Endothelial cell of umbilical vein (primary cell): ENCODE measurements around the gene RTN4R. TPM values are rescaled to one million over a fixed set of nuclear protein-coding genes. Genes with fewer than 3 reads are reported as not detected.
"Not testable (repeated sequence)": the region's sequence is repeated elsewhere in the genome, so short reads cannot be mapped to it uniquely, and the experiment has no call there.

ENCODE experiments used
- BruUV-seq: library from RNA; stranded (reverse); fragments of 400-500 nt; replicated peaks from 2 replicates; lab custom pipeline; 2021; lab: Mats Ljungman, UMichigan
- CTCF ChIA-PET: fragments of 300-600, 350-600 bp; sonication (Branson Sonifier 250); formaldehyde crosslinking; loops from one replicate; lab custom pipeline; 2021; ENCODE audit warnings: antibody characterized with exemption, inconsistent platforms; lab: Charles Lee
- POLR2A ChIA-PET: fragments of 300-600, 350-600 bp; sonication (Branson Sonifier 250); formaldehyde crosslinking; loops from one replicate; lab custom pipeline; 2021; ENCODE audit warnings: antibody characterized with exemption, inconsistent platforms; lab: Charles Lee
- DNase-seq: peaks from one replicate; pipeline ENCODE4 v3.0.0-alpha.2; 2011; ENCODE audit warnings: low read depth, low spot score
- FAIRE-seq: peaks from 2 replicates; lab custom pipeline; 2011; peaks lifted over from hg19 to GRCh38; lab: Jason Lieb, UNC
- H2AFZ ChIP-seq: 2 replicates; pipeline ENCODE4 v1.6.0; 2012; ENCODE audit warnings: low read depth, low read length, control low read depth, inconsistent platforms
- H3K27ac ChIP-seq: 2 replicates; pipeline ENCODE4 v1.5.1; 2011; ENCODE audit warnings: low read depth, mild to moderate bottlenecking, control low read depth, low read length, moderate library complexity; ENCODE audit not compliant: insufficient read depth
- H3K27me3 ChIP-seq, 2 experiments: 2 replicates each; pipeline versions ENCODE4 v1.6.0 to v1.6.1; 2011; ENCODE audit warnings: low read length in 2 of 2, mixed read lengths in 1 of 2; ENCODE audit not compliant: control insufficient read depth in 2 of 2, insufficient read depth in 2 of 2
- H3K36me3 ChIP-seq, 2 experiments: 2 replicates in 1 of 2; 3 replicates in 1 of 2; pipeline ENCODE4 v1.5.1; 2011; ENCODE audit warnings: low read length in 2 of 2, mild to moderate bottlenecking in 1 of 2, moderate library complexity in 1 of 2; ENCODE audit not compliant: control insufficient read depth in 2 of 2, insufficient read depth in 2 of 2; ENCODE audit errors: extremely low read depth in 1 of 2
- H3K4me1 ChIP-seq: 3 replicates; pipeline ENCODE4 v1.5.1; 2011; ENCODE audit warnings: mild to moderate bottlenecking, low read length; ENCODE audit not compliant: control insufficient read depth, insufficient read depth; ENCODE audit errors: extremely low read depth
- H3K4me2 ChIP-seq: 2 replicates; pipeline ENCODE4 v1.6.1; 2011; ENCODE audit warnings: low read length, control low read depth, mixed read lengths; ENCODE audit not compliant: insufficient read depth
- H3K4me3 ChIP-seq, 3 experiments: fragments of 200-600 bp in 1 of 3; sonication (generic), shearing (Covaris generic) in 1 of 3; replicated peaks in 1 of 3; 2 replicates each; pipeline ENCODE4 v1.5.1; 2011 to 2016; ENCODE audit warnings: control low read depth in 3 of 3, low read length in 3 of 3, mild to moderate bottlenecking in 2 of 3, inconsistent platforms in 1 of 3, low read depth in 1 of 3, moderate library complexity in 1 of 3; ENCODE audit not compliant: insufficient read depth in 1 of 3
- H3K79me2 ChIP-seq: 2 replicates; pipeline ENCODE4 v1.6.0; 2012; ENCODE audit warnings: low read length, inconsistent platforms; ENCODE audit not compliant: control insufficient read depth, insufficient read depth
- H3K9ac ChIP-seq: replicated peaks from 2 replicates; pipeline ENCODE3; 2011; ENCODE audit warnings: low read length, control low read depth; ENCODE audit not compliant: insufficient read depth; ENCODE audit errors: extremely low read depth
- H3K9me1 ChIP-seq: replicated peaks from 3 replicates; pipeline ENCODE4 v1.6.0; 2011; ENCODE audit warnings: mild to moderate bottlenecking, low read length; ENCODE audit not compliant: control insufficient read depth, insufficient read depth; ENCODE audit errors: extremely low read depth
- H3K9me3 ChIP-seq: replicated peaks from 2 replicates; pipeline ENCODE4 v1.5.1; 2012; ENCODE audit warnings: low read length, inconsistent platforms; ENCODE audit not compliant: control insufficient read depth, insufficient read depth
- H4K20me1 ChIP-seq: replicated peaks from 2 replicates; pipeline ENCODE3; 2011; ENCODE audit warnings: mild to moderate bottlenecking, low read length; ENCODE audit not compliant: control insufficient read depth, insufficient read depth; ENCODE audit errors: extremely low read depth
- MAX ChIP-seq: IDR thresholded peaks from 2 replicates; pipeline ENCODE4 v1.6.1; 2011; ENCODE audit not compliant: insufficient read depth, insufficient read length
- dilution Hi-C: fragments of 300-500 bp; cut with MboI; formaldehyde crosslinking; loops from one replicate; pipeline ENCODE4 v1.15.0; 2019; ENCODE audit warnings: low sequenced_read_pairs; ENCODE audit not compliant: extremely low pct_ligation_motif_present
- intact Hi-C: fragments of 100-400 bp; cut with micrococcal nuclease; formaldehyde crosslinking; loops from one replicate; pipeline ENCODE4 v1.10.0; 2022
- polyA plus RNA-seq, 4 experiments: library from polyadenylated mRNA; depleted of rRNA in 3 of 4; stranded (reverse) in 3 of 4; unstranded in 1 of 4; fragments of >200 nt; gene quantifications; 2 replicates each; pipeline versions ENCODE4 v1.2.1 to v1.2.3, GENCODE V29; 2011 to 2012; ENCODE audit warnings: missing spikeins in 1 of 4
- total RNA-seq: library from RNA; stranded (reverse); gene quantifications from 2 replicates; pipeline ENCODE4 v1.2.3, GENCODE V29; 2021

The RTN4R gene
- total and polyA plus RNA-seq, 2 donors (not counting 3 experiments of a cell fraction or from before 2014, with no cell fraction given) = 1.2 to 2.2 TPM

- dilution Hi-C loops, H3K36me3 ChIP-seq, POLR2A ChIA-PET: not testable (repeated sequence)
Observed at GRCh38 chr22:20269201-20269600, 1.1 kb upstream of the RTN4R start.

GRCh38 chr22:20267441-20268278 lies 458 bp downstream of the RTN4R start:
- no peaks in the 10 kb centered on the region for H3K9me3 ChIP-seq
- intact Hi-C loops = loop anchor here (1.0 kb wide), 1 partner anchor 110 kb away; no protein-coding TSS in a partner anchor

More at GRCh38 chr22:20269201-20269600, 1.1 kb upstream of the RTN4R start:
- CTCF ChIA-PET = interaction anchor here (1.0 to 4.2 kb wide), 4 partner anchors 15 to 112 kb away, joined by 3 to 24 read pairs (median 4); no protein-coding TSS in a partner anchor
- BruUV-seq, H3K4me3 ChIP-seq, H3K27me3 ChIP-seq, H3K9me3 ChIP-seq, H2AFZ ChIP-seq, H4K20me1 ChIP-seq, DNase-seq, H3K27ac ChIP-seq, intact Hi-C loops, H3K79me2 ChIP-seq, H3K4me2 ChIP-seq, H3K4me1 ChIP-seq, H3K9me1 ChIP-seq, H3K9ac ChIP-seq: not testable (repeated sequence)
- FAIRE-seq = peak; percentile 8

GRCh38 chr22:20266667-20267440 lies 1.3 kb downstream of the RTN4R start:
- DNase-seq, H4K20me1 ChIP-seq, H3K9me3 ChIP-seq, H3K4me3 ChIP-seq, intact Hi-C loops, CTCF ChIA-PET, dilution Hi-C loops, H3K9ac ChIP-seq, H3K4me1 ChIP-seq, H3K79me2 ChIP-seq, H3K4me2 ChIP-seq, POLR2A ChIA-PET, H3K36me3 ChIP-seq, H3K27ac ChIP-seq, FAIRE-seq, BruUV-seq, H3K9me1 ChIP-seq, H2AFZ ChIP-seq, H3K27me3 ChIP-seq: not testable (repeated sequence)

More at GRCh38 chr22:20267441-20268278, 458 bp downstream of the RTN4R start:
- BruUV-seq = no TSS peak
- DNase-seq (no peak), FAIRE-seq (no peak)
- no peaks in the 10 kb centered on the region for H3K27me3 ChIP-seq
- POLR2A ChIA-PET = no interaction called here
- peak overlapping the region in 1 of 3 experiments; percentile 26 for H3K4me3 ChIP-seq
- H3K27ac ChIP-seq = no peak overlapping the region
- no peaks in the 10 kb centered on the region for H3K79me2 ChIP-seq
- CTCF ChIA-PET = no interaction called here
- no peaks in the 10 kb centered on the region for H3K36me3 ChIP-seq
- dilution Hi-C loops = no loop called here
- no peak for TF ChIP-seq MAX
- H3K9ac ChIP-seq = peak overlapping the region; percentile 16
- no peaks in the 10 kb centered on the region for H3K9me1 ChIP-seq
- H2AFZ ChIP-seq = peak overlapping the region; percentile 64
- peak overlapping the region; percentile 58 for H3K4me2 ChIP-seq
- H4K20me1 ChIP-seq = no peaks in the 10 kb centered on the region
- no peaks in the 10 kb centered on the region for H3K4me1 ChIP-seq
